GM13977 (cell line): ENCODE results near the gene SRSF5.

Experiments used
- DNase-seq: peaks from one replicate; pipeline ENCODE4 v3.0.0; 2012; ENCODE audit warnings: low spot score
- in situ Hi-C: fragments of 300-500 bp; cut with MboI; formaldehyde crosslinking; loops from one replicate; pipeline ENCODE4 v1.12.0; 2022; ENCODE audit warnings: low sequenced_read_pairs, low pct_unique_long_range_greater_than_20kb, mixed read lengths, inconsistent platforms; ENCODE audit not compliant: unreplicated experiment
- TF ChIP-seq, protein P1 (sequence below): IDR thresholded peaks from 2 replicates; pipeline ENCODE4 v1.5.1; 2012; ENCODE audit warnings: mild to moderate bottlenecking, control low read depth; ENCODE audit not compliant: insufficient read depth; ENCODE audit errors: extremely low read depth, missing control alignments

The SRSF5 gene

DNA sequence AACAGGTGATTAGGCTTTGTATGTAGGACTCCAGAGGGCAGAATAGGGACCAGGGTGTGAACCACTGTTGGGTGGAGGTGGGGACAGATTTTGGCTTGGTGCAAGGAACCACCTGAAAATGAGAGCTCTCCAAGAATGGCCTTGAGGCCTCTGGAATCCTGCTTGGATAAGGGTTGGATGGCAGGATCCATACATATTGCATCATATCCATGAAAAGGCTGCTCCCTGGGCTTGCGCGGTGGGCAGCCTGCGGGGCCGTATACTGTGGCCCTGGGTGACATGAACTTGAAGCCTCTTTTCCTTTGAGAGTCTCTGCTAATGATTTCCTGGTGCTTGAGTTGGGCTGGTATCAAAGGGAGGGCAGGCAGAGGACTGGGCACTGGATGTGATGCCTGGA lies 31.4 kb downstream of the SRSF5 start:
- in situ Hi-C loops, result no loop called here
- DNase-seq, result no peak
- TF ChIP-seq, protein P1, sequence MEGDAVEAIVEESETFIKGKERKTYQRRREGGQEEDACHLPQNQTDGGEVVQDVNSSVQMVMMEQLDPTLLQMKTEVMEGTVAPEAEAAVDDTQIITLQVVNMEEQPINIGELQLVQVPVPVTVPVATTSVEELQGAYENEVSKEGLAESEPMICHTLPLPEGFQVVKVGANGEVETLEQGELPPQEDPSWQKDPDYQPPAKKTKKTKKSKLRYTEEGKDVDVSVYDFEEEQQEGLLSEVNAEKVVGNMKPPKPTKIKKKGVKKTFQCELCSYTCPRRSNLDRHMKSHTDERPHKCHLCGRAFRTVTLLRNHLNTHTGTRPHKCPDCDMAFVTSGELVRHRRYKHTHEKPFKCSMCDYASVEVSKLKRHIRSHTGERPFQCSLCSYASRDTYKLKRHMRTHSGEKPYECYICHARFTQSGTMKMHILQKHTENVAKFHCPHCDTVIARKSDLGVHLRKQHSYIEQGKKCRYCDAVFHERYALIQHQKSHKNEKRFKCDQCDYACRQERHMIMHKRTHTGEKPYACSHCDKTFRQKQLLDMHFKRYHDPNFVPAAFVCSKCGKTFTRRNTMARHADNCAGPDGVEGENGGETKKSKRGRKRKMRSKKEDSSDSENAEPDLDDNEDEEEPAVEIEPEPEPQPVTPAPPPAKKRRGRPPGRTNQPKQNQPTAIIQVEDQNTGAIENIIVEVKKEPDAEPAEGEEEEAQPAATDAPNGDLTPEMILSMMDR, result no peak

- DNase-seq, result no peak
- TF ChIP-seq, protein P1, result no peak
- in situ Hi-C loops, result no loop called here
Measured at GRCh38 chr14:69803753-69804152, 36.8 kb downstream of the SRSF5 start.

DNA sequence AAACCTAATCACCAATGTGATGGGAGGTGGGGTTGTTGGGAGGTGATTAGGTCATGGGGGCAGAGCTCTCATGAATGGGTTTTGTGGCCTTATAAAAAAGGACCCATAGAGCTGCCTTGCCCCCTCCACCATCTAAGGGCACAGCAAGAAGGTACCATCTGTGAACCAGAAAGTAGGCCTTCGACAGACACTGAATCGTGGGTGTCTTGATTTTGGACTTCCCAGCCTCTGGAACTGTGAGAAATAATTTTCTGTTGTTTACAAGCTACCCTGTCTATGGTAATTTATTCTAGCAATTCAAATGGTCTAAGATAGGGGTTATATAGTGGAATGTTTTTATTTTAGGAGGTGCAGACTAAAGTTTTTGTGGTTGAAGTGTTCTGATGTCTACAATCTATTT lies 38.0 kb downstream of the SRSF5 start:
- in situ Hi-C loops, result no loop called here
- TF ChIP-seq, protein P1, result no peak
- no peak for DNase-seq

DNA sequence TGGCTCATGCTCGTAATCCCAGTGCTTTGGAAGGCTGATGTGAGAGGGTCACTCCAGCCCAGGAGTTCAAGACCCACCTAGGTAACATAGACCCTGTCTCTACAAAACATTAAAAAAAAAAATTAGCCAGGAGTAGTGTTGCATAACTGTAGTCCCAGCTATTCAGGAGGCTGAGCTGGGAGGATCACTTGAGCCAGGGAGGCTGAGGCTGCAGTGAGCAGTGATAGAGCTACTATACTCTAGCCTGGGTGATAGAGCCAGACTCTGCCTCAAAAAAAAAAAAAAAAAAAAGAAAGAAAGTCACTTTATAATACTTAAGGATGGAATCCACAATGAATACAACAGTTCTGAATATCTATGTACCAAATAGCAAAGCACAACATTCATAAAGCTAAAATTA lies 40.2 kb downstream of the SRSF5 start:
- in situ Hi-C loops, result no loop called here
- TF ChIP-seq, protein P1, result no peak
- no peak for DNase-seq

DNA sequence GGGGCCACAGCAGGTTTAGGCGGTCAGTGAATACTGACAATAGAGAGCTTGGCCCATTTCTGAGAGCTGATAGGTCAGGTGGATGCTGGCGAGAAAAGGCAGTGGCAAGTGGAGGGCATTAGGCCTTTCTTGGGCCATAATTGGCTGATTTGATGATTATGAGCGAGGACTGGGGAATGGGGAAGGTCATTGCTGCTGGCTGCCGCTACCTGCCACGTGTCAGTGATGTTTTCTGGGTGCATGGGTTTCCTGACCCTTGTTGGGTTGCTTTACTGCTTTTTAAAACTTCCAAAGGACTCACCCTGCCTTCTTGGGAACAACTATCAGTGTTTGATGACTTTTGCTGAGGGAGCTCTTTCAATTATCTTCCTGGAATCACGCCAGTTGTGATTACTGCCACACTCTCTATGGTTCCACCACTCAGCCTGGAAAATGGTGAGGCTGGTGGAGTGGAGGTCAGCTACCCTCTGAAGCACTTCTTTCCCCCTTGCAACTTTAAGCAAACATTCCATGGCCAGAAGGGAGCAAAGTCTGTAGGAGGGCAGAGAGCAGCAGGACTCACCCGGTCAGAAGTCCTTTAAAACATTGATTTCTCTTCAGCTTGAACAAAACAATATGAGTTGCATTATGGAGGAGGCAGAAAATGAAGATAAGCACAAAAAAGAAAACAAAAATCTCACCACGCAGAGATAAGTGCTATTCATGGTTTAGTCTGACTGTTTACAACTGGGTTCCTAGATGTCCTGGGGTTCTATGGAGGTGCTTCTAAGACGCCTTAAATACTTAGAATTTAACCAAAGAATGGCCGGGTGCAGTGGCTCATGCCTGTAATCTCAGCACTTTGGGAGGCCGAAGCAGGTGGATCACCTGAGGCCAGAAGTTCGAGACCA lies 42.2 kb downstream of the SRSF5 start:
- in situ Hi-C loops, result no loop called here
- TF ChIP-seq, protein P1, result no peak
- no peak for DNase-seq

GRCh38 chr14:69811227-69811867 lies 44.4 kb downstream of the SRSF5 start:
- TF ChIP-seq, protein P1, result no peak
- DNase-seq, result no peak
- in situ Hi-C loops, result loop anchor here (10.0 kb wide), 1 partner anchor 213 kb away; no protein-coding TSS in a partner anchor
